ENCODE data around the gene GPR35.

The GPR35 gene

DNA sequence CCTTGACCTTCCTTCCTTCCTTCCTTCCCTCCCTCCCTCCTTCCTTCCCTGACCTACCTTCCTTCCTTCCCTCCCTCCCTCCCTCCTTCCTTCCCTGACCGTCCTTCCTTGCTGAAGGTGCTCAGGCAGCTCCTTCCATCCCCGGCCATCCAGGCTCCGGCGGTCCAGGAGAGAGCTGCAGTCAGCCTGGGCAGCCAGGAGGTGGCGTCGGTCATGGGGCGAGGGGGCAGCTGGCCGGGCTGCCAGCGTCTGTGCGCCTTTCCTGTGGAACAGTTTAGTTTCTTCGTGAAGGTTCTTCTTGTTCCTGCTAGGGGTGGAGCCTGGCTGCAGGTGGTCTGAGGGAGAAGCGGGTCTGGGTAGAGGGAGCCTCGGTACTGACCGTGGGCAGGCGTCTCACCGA is 15.7 kb downstream of the GPR35 start:
- no peak for TF ChIP-seq ZNF274 (IDR thresholded peaks at IDR 0.05; ENCODE audit: low read depth, low read length)
- no peak overlapping the region for H3K4me3 ChIP-seq (ENCODE audit: low read length)

DNA sequence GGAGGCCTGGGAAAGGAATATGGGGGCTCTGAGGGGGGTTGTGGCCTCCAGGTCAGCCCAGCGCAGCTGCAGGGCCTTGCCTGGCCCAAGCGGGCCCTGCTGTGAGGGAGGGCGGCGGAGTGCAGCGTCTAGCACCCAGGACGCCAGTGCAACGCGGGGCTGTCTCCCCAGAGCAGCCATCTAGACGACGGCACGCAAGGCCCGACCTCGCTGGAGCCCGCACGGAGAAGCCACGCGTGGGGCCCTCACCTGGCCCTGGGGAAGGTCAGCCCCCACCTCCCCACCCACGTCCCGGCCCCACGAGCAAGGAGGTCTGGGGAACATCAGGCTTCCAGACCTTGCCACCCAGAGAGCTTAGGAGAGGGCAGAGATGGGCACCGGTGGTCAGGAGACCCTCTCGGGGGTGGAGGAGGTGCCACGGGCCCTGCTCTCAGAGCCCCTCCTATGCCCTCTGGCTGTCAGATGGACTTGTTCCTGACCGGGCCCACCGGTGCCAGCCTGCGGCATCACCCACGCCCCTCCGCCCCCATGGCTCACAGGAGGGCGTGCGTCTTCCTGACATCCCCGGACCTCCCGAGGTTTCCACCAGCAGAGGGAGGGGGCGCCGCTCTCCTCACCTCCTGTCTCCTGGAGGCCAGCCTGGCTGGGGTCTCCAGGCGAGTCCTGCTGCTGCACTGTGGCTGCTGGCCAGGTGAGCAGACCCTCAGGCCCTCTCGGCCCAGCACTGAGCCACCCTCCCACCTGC is 17.0 kb downstream of the GPR35 start:
- TF ChIP-seq ZNF274 (IDR thresholded peaks at IDR 0.05; ENCODE audit: low read depth, low read length) = no peak
- no peak overlapping the region for H3K4me3 ChIP-seq (ENCODE audit: low read length)

DNA sequence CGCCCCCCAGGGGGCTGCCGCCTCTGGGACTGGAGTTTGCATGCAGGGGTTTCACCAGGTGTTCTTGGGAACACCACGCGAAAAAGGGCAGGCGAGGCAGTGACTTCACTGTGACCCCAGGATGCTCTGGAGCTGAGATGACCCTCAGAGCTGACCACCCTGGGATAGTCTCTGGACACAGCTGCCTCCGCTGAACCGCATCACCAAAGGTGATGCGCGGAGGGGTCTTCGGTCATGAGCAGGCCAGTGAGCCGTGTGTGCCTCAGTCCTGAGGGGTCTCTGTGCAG is 17.5 kb downstream of the GPR35 start:
- no peak overlapping the region for H3K4me3 ChIP-seq (ENCODE audit: low read length)
- no peak for TF ChIP-seq ZNF274 (IDR thresholded peaks at IDR 0.05; ENCODE audit: low read depth, low read length)

DNA sequence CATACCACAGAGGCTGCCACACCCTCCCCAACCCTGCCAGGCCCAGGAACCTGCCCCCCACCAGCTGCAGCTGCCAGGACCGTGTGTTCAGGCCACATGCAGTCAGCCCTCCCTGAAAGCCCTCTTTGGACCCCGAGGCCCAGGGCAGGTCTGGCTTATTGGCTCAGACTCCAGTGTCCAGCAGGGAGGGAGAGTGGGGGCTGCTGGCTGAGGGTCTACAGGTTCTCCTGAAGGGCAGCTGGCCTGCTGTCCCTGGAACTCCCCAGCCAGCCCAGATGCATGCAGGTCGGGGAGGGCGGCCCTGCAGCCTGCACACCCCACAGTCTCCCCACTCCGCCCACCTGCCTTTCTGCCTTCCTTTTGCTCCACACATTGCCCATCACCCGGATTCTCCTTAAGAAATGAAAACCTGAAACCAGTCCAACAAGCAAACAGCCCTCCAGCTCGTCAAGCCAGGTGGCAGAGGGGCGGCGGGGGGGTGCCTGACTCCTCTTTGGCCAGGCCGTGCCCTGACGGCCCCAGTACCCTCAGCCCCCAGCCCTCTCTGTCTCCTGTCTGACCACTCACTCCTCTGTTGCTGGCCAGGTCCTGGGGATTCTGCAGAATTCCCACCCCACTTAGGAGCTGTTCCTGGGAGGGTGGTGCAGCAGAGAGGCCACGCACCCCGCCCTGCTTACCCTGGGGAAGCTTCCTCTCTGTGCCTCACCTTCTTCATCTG is 18.0 kb downstream of the GPR35 start:
- no peak for TF ChIP-seq ZNF274 (IDR thresholded peaks at IDR 0.05; ENCODE audit: low read depth, low read length)
- no peak overlapping the region for H3K4me3 ChIP-seq (ENCODE audit: low read length)

DNA sequence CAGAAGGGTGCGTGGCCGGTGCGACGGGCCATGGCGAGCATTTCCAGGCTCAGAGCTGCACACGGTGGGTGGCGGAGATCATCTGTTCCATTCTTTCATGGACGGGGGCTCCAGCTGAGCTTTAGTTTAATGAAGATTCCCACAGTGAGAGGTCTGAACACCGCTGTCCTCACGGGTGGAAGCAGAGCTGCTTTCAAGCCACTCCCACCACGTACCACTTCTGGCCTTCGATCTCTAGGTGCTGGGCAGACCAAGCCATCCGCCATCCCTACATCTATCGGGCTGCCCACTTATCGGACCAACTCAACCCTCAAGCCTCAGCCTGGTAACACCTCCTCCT is 18.5 kb downstream of the GPR35 start:
- no peak overlapping the region for H3K4me3 ChIP-seq (ENCODE audit: low read length)

DNA sequence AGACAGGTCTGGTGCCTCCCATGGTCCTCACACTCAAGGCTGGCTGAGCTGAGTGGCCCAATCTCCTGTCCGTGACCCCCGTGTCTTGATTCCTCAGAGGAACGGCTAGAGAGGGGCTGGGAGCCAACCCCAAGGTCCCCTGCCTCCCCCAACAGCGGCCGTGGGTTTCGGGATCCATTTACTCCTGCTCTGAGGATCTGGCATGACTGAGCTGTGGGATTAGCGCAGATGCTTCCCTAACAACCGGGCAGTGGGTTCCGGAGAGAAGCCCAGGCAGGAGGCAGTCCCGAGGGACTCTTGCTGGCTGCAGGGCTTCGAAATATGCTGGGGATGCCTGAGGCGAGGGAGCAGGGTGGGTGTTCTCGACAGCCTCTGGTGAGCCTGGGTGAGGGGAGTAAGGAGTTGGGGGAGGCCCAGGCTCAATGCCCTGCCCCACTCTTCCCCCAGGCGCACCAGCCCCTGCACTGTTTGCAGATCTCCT is 18.9 kb downstream of the GPR35 start:
- H3K4me3 ChIP-seq (ENCODE audit: low read length) = no peak overlapping the region
- TF ChIP-seq ZNF274 (IDR thresholded peaks at IDR 0.05; ENCODE audit: low read depth, low read length) = no peak

More for the DNA sequence above, 18.5 kb downstream of the GPR35 start:
- no peak for TF ChIP-seq ZNF274 (IDR thresholded peaks at IDR 0.05; ENCODE audit: low read depth, low read length)

DNA sequence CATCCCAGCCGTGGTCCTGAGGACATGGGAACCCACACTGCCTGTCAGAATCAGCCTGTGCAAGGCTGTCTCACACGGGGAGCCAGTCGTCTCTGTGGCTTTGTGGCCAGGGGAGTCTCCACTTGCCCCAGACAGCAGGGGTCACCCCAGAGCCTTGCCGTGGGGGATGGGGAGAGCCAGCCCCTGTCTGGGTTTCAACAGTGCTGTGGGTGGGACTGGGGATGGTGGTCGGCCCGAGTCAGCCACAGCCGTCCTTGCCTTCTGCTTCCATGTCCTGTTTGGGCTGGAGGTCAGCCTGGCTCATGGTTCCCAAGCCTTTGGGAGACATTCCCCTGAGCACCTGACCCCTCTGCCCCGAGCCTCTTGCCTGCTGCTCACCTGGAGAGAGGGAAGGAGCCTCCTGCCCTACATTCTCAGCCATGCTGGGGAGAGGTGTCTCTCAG is 19.6 kb downstream of the GPR35 start:
- H3K4me3 ChIP-seq (ENCODE audit: low read length) = no peak overlapping the region
- no peak for TF ChIP-seq ZNF274 (IDR thresholded peaks at IDR 0.05; ENCODE audit: low read depth, low read length)

DNA sequence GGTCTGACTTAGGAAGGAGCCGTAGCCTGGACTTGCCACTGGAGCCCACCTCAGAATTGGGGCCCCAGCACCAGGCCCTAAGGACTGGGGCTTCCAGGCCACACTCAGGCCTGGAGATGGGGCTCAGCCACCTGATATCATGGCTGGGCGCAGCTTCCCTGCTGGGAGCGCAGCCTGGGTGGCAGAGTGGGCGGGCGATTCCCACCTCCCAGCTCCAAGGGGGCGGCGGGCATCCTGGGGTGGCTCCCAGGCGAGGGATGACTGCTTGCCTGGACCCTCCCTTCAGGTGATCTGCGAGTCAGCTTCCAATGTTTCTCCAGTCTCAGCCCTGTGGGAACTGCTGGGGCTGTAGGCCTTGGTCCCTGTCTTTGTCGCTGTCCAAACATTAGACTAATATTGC is 20.1 kb downstream of the GPR35 start:
- no peak overlapping the region for H3K4me3 ChIP-seq (ENCODE audit: low read length)
- no peak for TF ChIP-seq ZNF274 (IDR thresholded peaks at IDR 0.05; ENCODE audit: low read depth, low read length)

DNA sequence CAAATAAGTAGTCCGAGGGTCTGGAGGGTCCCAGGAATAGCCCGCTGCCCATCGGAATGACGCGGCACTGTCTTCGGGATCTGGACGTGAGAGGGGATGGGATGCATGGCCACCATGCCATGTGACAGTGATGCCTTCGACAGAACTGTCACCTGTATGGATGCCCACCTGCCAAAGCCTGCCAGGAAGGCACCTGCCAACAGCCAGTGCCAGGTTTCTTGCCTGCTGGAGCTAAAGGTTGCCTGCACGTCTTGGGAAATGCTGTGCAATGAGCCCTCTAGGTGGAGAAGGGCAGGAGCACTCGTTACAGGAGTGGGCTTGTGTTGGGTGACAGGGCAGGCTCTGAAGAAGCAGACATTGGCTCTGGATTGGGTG is 20.5 kb downstream of the GPR35 start:
- H3K4me3 ChIP-seq (ENCODE audit: low read length) = no peak overlapping the region
- no peak for TF ChIP-seq ZNF274 (IDR thresholded peaks at IDR 0.05; ENCODE audit: low read depth, low read length)

DNA sequence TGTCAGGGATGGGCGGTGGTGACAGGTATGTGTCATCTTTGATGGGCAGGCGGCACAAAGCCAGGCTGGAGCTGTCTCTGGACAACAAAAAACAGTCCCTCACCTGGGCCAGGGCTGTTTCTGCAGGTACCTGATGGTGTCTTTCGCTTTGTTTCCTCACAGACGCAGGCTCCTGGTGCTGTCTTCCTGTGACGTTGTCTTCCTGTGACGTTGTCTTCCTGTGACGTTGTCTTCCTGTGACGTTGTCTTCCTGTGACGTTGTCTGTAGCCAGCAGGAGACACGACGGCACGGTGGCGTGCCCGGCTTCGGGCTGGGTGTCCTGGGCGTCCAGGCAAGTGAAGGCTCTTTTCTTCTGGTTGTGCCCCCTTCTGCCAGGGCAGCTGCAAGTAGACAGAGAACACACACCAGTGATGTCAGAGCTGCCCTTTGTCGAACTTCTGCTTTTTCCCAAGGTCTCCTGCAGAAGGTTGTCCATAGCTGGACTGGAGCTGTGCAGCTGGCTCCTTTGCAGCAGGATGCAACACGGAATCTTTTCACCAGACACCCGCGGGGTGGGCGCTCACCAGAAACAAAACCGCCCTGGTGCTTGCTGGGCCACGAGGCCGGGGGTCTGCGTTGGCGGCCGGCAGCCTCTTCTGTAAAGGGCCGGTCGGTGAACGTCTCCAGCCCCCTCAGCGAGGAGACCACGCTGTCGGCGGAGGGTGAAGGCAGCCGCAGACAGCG is 21.1 kb downstream of the GPR35 start:
- no peak for TF ChIP-seq ZNF274 (IDR thresholded peaks at IDR 0.05; ENCODE audit: low read depth, low read length)
- H3K4me3 ChIP-seq (ENCODE audit: low read length) = no peak overlapping the region

DNA sequence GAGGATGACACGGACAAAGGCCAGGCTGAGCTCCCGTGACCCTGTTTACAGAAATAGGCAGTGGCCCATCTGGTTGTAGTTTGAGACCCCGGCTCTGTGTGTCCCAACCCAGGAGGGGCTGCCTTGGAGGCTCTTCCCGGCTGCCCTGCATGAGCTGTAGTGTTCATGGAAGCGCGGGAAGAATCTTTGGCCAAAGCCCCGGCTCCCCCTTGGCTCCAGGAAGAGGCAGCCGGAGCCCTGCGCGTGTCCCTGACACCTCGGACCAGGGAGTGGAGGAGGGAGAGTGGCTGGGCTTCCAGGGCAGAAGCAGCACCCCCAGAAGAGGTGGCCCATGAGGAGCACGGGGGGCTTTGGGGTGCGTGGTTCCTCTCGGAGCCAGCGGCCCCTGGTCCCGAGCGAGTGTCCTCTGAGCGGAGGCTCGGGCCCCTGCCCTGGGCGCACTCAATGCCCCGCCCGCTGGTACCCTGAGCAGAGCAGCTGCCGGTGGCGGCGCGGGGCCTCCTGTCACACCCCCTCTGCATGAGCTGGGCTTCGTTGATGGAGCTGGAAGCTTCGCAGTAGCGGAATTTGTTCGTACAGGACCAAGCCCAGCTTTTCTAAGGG is 21.7 kb downstream of the GPR35 start:
- H3K4me3 ChIP-seq (ENCODE audit: low read length) = no peak overlapping the region
- TF ChIP-seq ZNF274 (IDR thresholded peaks at IDR 0.05; ENCODE audit: low read depth, low read length) = no peak

DNA sequence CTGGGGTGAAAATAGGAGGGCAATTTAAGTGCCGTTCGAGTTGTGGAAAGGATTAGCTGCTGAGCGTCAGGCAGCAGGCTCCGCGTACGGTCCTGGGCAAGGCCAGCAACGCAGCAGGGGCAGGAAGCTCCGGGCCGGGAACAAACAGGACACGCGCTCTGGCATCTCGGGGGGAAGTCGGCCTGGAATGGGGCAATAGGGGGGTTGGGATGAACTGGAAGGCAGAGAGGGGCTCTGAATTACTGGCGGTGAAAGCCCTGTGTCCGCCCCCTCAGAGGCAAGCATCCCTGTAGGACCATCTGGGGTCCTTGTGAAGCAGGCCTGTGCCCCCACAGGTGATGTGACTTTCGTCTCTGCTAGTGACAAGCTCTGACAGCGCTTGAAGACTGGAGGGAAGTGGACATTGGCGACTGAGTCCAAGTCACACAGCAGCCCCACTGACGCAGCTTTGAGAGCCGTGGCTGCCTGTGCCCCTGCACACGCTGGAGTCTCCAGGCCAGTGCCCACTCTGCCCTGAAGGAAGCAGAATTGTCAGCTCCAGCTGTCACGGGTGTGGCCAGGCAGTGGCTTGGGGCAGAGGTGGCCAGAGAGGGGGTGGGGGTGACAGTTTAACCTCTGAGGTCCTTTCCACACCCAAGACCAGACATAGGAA is 22.3 kb downstream of the GPR35 start:
- H3K4me3 ChIP-seq (ENCODE audit: low read length) = no peak overlapping the region
- TF ChIP-seq ZNF274 (IDR thresholded peaks at IDR 0.05; ENCODE audit: low read depth, low read length) = no peak

DNA sequence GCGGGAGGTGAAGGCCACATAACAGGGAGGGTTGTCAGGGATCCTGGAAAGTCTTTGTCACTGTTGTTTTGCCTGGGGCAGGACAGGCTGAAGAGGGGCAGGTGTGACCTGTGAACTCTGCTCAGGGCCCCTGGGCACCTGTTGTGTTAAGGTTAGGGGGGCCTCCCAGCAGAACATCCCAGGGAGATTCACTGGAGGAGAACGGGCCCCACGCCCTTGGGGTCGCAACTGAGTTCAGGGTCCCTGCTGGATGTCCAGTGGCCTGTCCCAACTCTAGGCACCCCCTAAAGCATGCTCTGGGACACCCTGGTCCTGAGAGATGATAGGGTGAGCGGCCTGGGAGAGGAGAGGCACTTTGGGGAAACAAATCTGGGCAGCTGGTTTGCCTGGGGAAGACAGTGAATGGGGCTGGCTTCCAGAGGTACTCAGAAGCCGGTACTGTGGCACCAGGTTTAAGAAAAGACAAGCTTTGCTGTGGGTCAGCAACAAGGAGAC is 22.9 kb downstream of the GPR35 start:
- no peak for TF ChIP-seq ZNF274 (IDR thresholded peaks at IDR 0.05; ENCODE audit: low read depth, low read length)
- H3K4me3 ChIP-seq (ENCODE audit: low read length) = no peak overlapping the region
